ENCODE measurements around the gene ZBTB7C.

GRCh38 chr18:48325115-48325665, 84.0 kb downstream of the ZBTB7C start:
- TF ChIP-seq POLR2A (IDR thresholded peaks at IDR 0.05) = no peak
- no peak for TF ChIP-seq EP300 (IDR thresholded peaks at IDR 0.05)
- TF ChIP-seq, protein P1, sequence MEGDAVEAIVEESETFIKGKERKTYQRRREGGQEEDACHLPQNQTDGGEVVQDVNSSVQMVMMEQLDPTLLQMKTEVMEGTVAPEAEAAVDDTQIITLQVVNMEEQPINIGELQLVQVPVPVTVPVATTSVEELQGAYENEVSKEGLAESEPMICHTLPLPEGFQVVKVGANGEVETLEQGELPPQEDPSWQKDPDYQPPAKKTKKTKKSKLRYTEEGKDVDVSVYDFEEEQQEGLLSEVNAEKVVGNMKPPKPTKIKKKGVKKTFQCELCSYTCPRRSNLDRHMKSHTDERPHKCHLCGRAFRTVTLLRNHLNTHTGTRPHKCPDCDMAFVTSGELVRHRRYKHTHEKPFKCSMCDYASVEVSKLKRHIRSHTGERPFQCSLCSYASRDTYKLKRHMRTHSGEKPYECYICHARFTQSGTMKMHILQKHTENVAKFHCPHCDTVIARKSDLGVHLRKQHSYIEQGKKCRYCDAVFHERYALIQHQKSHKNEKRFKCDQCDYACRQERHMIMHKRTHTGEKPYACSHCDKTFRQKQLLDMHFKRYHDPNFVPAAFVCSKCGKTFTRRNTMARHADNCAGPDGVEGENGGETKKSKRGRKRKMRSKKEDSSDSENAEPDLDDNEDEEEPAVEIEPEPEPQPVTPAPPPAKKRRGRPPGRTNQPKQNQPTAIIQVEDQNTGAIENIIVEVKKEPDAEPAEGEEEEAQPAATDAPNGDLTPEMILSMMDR (IDR thresholded peaks at IDR 0.05) = no peak
- TF ChIP-seq POLR2AphosphoS5 (IDR thresholded peaks at IDR 0.05) = no peak
